IMR-90 (cell line): ENCODE results near the gene KCNJ16. TPM values are rescaled to one million over a fixed set of nuclear protein-coding genes. Genes with fewer than 3 reads are reported as not detected.

ENCODE experiments used
- ATAC-seq: fragments of 200-7000 bp; cut with Tn5 transposase; 2 replicates; pipeline ENCODE4 v1.9.1; 2020; ENCODE audit warnings: low read depth, mild to moderate bottlenecking, moderate library complexity
- BruUV-seq: library from RNA; stranded (reverse); fragments of 400-500 nt; replicated peaks from 2 replicates; lab custom pipeline; 2021; lab: Mats Ljungman, UMichigan
- CTCF ChIA-PET: fragments of 300-600 bp; formaldehyde crosslinking; extraction: SDS; loops from one replicate; lab custom pipeline; 2021; ENCODE audit warnings: antibody characterized with exemption; lab: Yijun Ruan, JAX
- POLR2A ChIA-PET: fragments of 300-600 bp; sonication (Branson Sonifier 250); formaldehyde crosslinking; loops from one replicate; lab custom pipeline; 2022; ENCODE audit warnings: antibody characterized with exemption; ENCODE audit not compliant: unreplicated experiment; lab: Charles Lee
- DNase-seq: peaks from one replicate; pipeline ENCODE4 v3.0.0; 2013
- H2AFZ ChIP-seq: replicated peaks from 2 replicates; pipeline ENCODE3; 2013; ENCODE audit warnings: low read length, mild to moderate bottlenecking; ENCODE audit not compliant: poor library complexity
- H2AK5ac ChIP-seq: 2 replicates; pipeline ENCODE4 v1.6.1; 2013; ENCODE audit warnings: low read depth, low read length, inconsistent platforms
- H2AK9ac ChIP-seq: replicated peaks from 2 replicates; pipeline ENCODE3; 2013; ENCODE audit warnings: mild to moderate bottlenecking, low read depth, low read length, moderate library complexity; ENCODE audit not compliant: poor library complexity
- H2BK120ac ChIP-seq: 2 replicates; pipeline ENCODE4 v1.6.1; 2013; ENCODE audit warnings: low read depth, low read length, inconsistent platforms
- H2BK15ac ChIP-seq: 3 replicates; pipeline ENCODE4 v1.6.1; 2013; ENCODE audit warnings: low read depth, low read length, inconsistent platforms
- H2BK20ac ChIP-seq: 2 replicates; pipeline ENCODE4 v1.6.1; 2013; ENCODE audit warnings: low read depth, mild to moderate bottlenecking, inconsistent platforms, low read length, moderate library complexity
- H2BK5ac ChIP-seq: 2 replicates; pipeline ENCODE4 v1.6.1; 2013; ENCODE audit warnings: mild to moderate bottlenecking, low read depth, low read length, inconsistent platforms; ENCODE audit not compliant: poor library complexity, severe bottlenecking
- H3K14ac ChIP-seq: replicated peaks from 2 replicates; pipeline ENCODE4 v1.6.1; 2013; ENCODE audit warnings: low read depth, low read length, inconsistent platforms
- H3K18ac ChIP-seq: 2 replicates; pipeline ENCODE4 v1.6.1; 2013; ENCODE audit warnings: low read depth, low read length, control low read depth
- H3K23ac ChIP-seq: 2 replicates; pipeline ENCODE4 v1.6.1; 2013; ENCODE audit warnings: low read depth, low read length, inconsistent platforms
- H3K27ac ChIP-seq: 2 replicates; pipeline ENCODE4 v1.5.1; 2013; ENCODE audit warnings: mild to moderate bottlenecking, control low read depth, low read length; ENCODE audit not compliant: insufficient read depth
- H3K27me3 ChIP-seq: 2 replicates; pipeline ENCODE4 v1.6.1; 2013; ENCODE audit warnings: low read length; ENCODE audit not compliant: control insufficient read depth, insufficient read depth
- H3K36me3 ChIP-seq: 2 replicates; pipeline ENCODE4 v1.6.1; 2013; ENCODE audit warnings: low read length, mixed read lengths; ENCODE audit not compliant: control insufficient read depth, insufficient read depth
- H3K4ac ChIP-seq: 2 replicates; pipeline ENCODE4 v1.6.1; 2013; ENCODE audit warnings: low read depth, low read length, inconsistent platforms
- H3K4me1 ChIP-seq: 2 replicates; pipeline ENCODE4 v1.6.1; 2013; ENCODE audit warnings: low read length, mixed read lengths; ENCODE audit not compliant: control insufficient read depth, insufficient read depth
- H3K4me2 ChIP-seq: 2 replicates; pipeline ENCODE4 v1.6.1; 2013; ENCODE audit warnings: low read depth, mild to moderate bottlenecking, control low read depth, low read length, moderate library complexity
- H3K4me3 ChIP-seq: 2 replicates; pipeline ENCODE4 v1.5.1; 2013; ENCODE audit warnings: low read depth, mild to moderate bottlenecking, control low read depth, low read length, moderate library complexity; ENCODE audit not compliant: insufficient read depth
- H3K56ac ChIP-seq: 2 replicates; pipeline ENCODE4 v1.6.1; 2013; ENCODE audit warnings: low read length, inconsistent platforms; ENCODE audit not compliant: insufficient read depth; ENCODE audit errors: extremely low read depth
- H3K79me1 ChIP-seq, 2 experiments: 2 replicates each; pipeline ENCODE4 v1.6.1; 2013; ENCODE audit warnings: low read length in 2 of 2, inconsistent platforms in 1 of 2, low read depth in 1 of 2
- H3K9ac ChIP-seq: 2 replicates; pipeline ENCODE4 v1.6.1; 2013; ENCODE audit warnings: low read depth, low read length, control low read depth
- H3K9me1 ChIP-seq: 2 replicates; pipeline ENCODE4 v1.6.1; 2013; ENCODE audit warnings: low read length, inconsistent platforms; ENCODE audit not compliant: insufficient read depth
- H3K9me3 ChIP-seq: 2 replicates; pipeline ENCODE4 v1.6.1; 2013; ENCODE audit warnings: low read length; ENCODE audit not compliant: control insufficient read depth, insufficient read depth
- H4K20me1 ChIP-seq: 2 replicates; pipeline ENCODE4 v1.6.1; 2013; ENCODE audit warnings: low read length, inconsistent platforms; ENCODE audit not compliant: insufficient read depth
- H4K5ac ChIP-seq: 2 replicates; pipeline ENCODE4 v1.6.1; 2013; ENCODE audit warnings: mild to moderate bottlenecking, low read depth, low read length, control low read depth
- H4K8ac ChIP-seq, 2 experiments: 2 replicates each; pipeline ENCODE4 v1.6.1; 2013; ENCODE audit warnings: low read depth in 2 of 2, low read length in 2 of 2, control low read depth in 1 of 2, inconsistent platforms in 1 of 2
- H4K91ac ChIP-seq: 2 replicates; pipeline ENCODE4 v1.6.1; 2013; ENCODE audit warnings: low read depth, low read length, inconsistent platforms; ENCODE audit not compliant: insufficient read depth
- BHLHE40 ChIP-seq: fragments of 150-350 bp; IDR thresholded peaks from 2 replicates; pipeline ENCODE4 v1.6.1; 2016; ENCODE audit warnings: mild to moderate bottlenecking, low read depth, low read length
- CHD1 ChIP-seq: IDR thresholded peaks from 2 replicates; pipeline ENCODE4 v1.6.1; 2012; ENCODE audit warnings: low read depth, low read length, improper control_type of control experiment
- FOS ChIP-seq: fragments of 150-350 bp; IDR thresholded peaks from 2 replicates; pipeline ENCODE4 v1.6.1; 2016; ENCODE audit warnings: low read depth, low read length
- MXI1 ChIP-seq: IDR thresholded peaks from 2 replicates; pipeline ENCODE4 v1.6.1; 2012; ENCODE audit warnings: low read depth, mild to moderate bottlenecking, low read length, moderate library complexity, borderline replicate concordance
- NFE2L2 ChIP-seq: fragments of 150-350 bp; IDR thresholded peaks from 2 replicates; pipeline ENCODE4 v1.6.1; 2016; ENCODE audit warnings: low read depth, mild to moderate bottlenecking, low read length
- POLR2A ChIP-seq: IDR thresholded peaks from 2 replicates; pipeline ENCODE4 v1.6.1; 2012; ENCODE audit warnings: mild to moderate bottlenecking, low read depth, low read length
- RAD21 ChIP-seq: IDR thresholded peaks from 2 replicates; pipeline ENCODE4 v1.6.1; 2012; ENCODE audit warnings: low read length, improper control_type of control experiment
- WGBS, 2 experiments: methylation state at CpG; one replicate each; pipeline versions ENCODE4 v1.1.5 to v1.1.7; 2013; ENCODE audit warnings: missing lambda C conversion rate in 2 of 2; ENCODE audit not compliant: insufficient read length in 1 of 2; ENCODE audit errors: extremely low coverage in 2 of 2; 5-methylcytosine and 5-hydroxymethylcytosine counted together
- dilution Hi-C: fragments of 300-500 bp; cut with HindIII; formaldehyde crosslinking; loops from one replicate; pipeline ENCODE4 v1.14.3; 2018; ENCODE audit warnings: low sequenced_read_pairs; ENCODE audit not compliant: unreplicated experiment
- in situ Hi-C: fragments of 300-500 bp; cut with MboI; formaldehyde crosslinking; loops from 3 replicates; pipeline ENCODE4 v1.14.3; 2019; ENCODE audit warnings: low sequenced_read_pairs, inconsistent platforms, mixed read lengths
- intact Hi-C: fragments of 100-400 bp; cut with micrococcal nuclease; formaldehyde crosslinking; loops from 2 replicates; pipeline ENCODE4 v1.10.0; 2022
- polyA plus RNA-seq, 3 experiments: library from polyadenylated mRNA; depleted of rRNA; stranded (reverse); fragments of >200 nt; gene quantifications; 2 replicates each; pipeline ENCODE4 v1.2.3, GENCODE V29; 2012; ENCODE audit warnings: low replicate concordance in 1 of 3
- total RNA-seq: library from RNA; depleted of rRNA; stranded (reverse); fragments of >200 nt; gene quantifications from 2 replicates; pipeline ENCODE4 v1.2.3, GENCODE V29; 2012
- TF ChIP-seq, protein P1 (sequence below): fragments of 150-350 bp; IDR thresholded peaks from 2 replicates; pipeline ENCODE4 v1.6.1; 2016; ENCODE audit warnings: low read depth, mild to moderate bottlenecking, low read length, moderate library complexity, borderline replicate concordance

Gene KCNJ16
- total and polyA plus RNA-seq, 2 of the 4 experiments (the other 2 are of a cell fraction): not detected

- no peak overlapping the region for H4K91ac ChIP-seq
- no peaks in the 10 kb centered on the region for H3K79me1 ChIP-seq
- no peak overlapping the region for H3K27ac ChIP-seq
- no peak overlapping the region for H3K4me2 ChIP-seq
- H4K20me1 ChIP-seq: no peaks in the 10 kb centered on the region
- DNase-seq (no peak), ATAC-seq (no peak)
- no peaks in the 10 kb centered on the region for H3K27me3 ChIP-seq
- H3K9ac ChIP-seq: no peak overlapping the region
- H2BK15ac ChIP-seq: no peak overlapping the region
- no peaks in the 10 kb centered on the region for H3K9me3 ChIP-seq
- H2AFZ ChIP-seq: no peak overlapping the region
- no peaks in the 10 kb centered on the region for H3K9me1 ChIP-seq
- no peak overlapping the region for H2AK5ac ChIP-seq
- no peak for TF ChIP-seq FOS
- TF ChIP-seq POLR2A: no peak
- no peak for TF ChIP-seq MXI1
- TF ChIP-seq CHD1: no peak
- TF ChIP-seq RAD21: no peak
- TF ChIP-seq NFE2L2: no peak
- TF ChIP-seq, protein P1, sequence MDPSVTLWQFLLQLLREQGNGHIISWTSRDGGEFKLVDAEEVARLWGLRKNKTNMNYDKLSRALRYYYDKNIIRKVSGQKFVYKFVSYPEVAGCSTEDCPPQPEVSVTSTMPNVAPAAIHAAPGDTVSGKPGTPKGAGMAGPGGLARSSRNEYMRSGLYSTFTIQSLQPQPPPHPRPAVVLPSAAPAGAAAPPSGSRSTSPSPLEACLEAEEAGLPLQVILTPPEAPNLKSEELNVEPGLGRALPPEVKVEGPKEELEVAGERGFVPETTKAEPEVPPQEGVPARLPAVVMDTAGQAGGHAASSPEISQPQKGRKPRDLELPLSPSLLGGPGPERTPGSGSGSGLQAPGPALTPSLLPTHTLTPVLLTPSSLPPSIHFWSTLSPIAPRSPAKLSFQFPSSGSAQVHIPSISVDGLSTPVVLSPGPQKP: no peak
- no peak for TF ChIP-seq BHLHE40
- no peak overlapping the region for H2BK5ac ChIP-seq
- no peak overlapping the region for H3K23ac ChIP-seq
- H2BK120ac ChIP-seq: no peak overlapping the region
- H3K36me3 ChIP-seq: no peaks in the 10 kb centered on the region
- H3K56ac ChIP-seq: no peak overlapping the region
- H2BK20ac ChIP-seq: no peak overlapping the region
- no TSS peak for BruUV-seq
- H4K8ac ChIP-seq: no peak overlapping the region
- H3K4me1 ChIP-seq: peaks cover 3% of the 10 kb centered on the region; the same call in 1 of the 2 replicates
- dilution Hi-C loops: no loop called here
- in situ Hi-C loops: no loop called here
- CTCF ChIA-PET: no interaction called here
- H3K4me3 ChIP-seq: no peak overlapping the region
- WGBS, 2 experiments: no CpG with 5 or more reads among the region's 5 CpGs
- H3K14ac ChIP-seq: no peak overlapping the region
- H3K4ac ChIP-seq: no peak overlapping the region
- H3K18ac ChIP-seq: no peak overlapping the region; the same call in 1 of the 2 replicates
- no peak overlapping the region for H2AK9ac ChIP-seq
- H4K5ac ChIP-seq: no peak overlapping the region
- intact Hi-C loops: no loop called here
- POLR2A ChIA-PET: no interaction called here
Measured at GRCh38 chr17:70073310-70073709, 1.7 kb upstream of the KCNJ16 start.
